H1 (cell line): Measurements from ENCODE around the gene APMAP. TPM values are rescaled to one million over a fixed set of nuclear protein-coding genes. Genes with fewer than 3 reads are reported as not detected.

Experiments used
- ATF3 ChIP-seq: IDR thresholded peaks from 2 replicates; pipeline ENCODE4 v1.6.1; 2011; ENCODE audit warnings: low read depth, mild to moderate bottlenecking, low read length; ENCODE audit not compliant: insufficient read depth
- CEBPB ChIP-seq: IDR thresholded peaks from 2 replicates; pipeline ENCODE4 v1.6.1; 2012; ENCODE audit warnings: low read depth, low read length
- CHD2 ChIP-seq: IDR thresholded peaks from 2 replicates; pipeline ENCODE4 v1.6.1; 2012; ENCODE audit warnings: low read length, improper control_type of control experiment
- CHD7 ChIP-seq: fragments of 300-600 bp; sonication (generic); IDR thresholded peaks from 2 replicates; pipeline ENCODE4 v1.7.1; 2012; ENCODE audit warnings: low read length, moderate library complexity, mild to moderate bottlenecking, inconsistent platforms; ENCODE audit not compliant: insufficient replicate concordance
- CTBP2 ChIP-seq: IDR thresholded peaks from 2 replicates; pipeline ENCODE4 v1.7.0; 2011; ENCODE audit warnings: borderline replicate concordance, mild to moderate bottlenecking, moderate library complexity, mixed read lengths, low read length; ENCODE audit not compliant: insufficient read depth, insufficient read length
- JUND ChIP-seq: IDR thresholded peaks from 2 replicates; pipeline ENCODE4 v1.6.1; 2011; ENCODE audit warnings: mild to moderate bottlenecking, improper control_type of control experiment, low read length
- POLR2A ChIP-seq, 2 experiments: IDR thresholded peaks; 1 replicate in 1 of 2; 2 replicates in 1 of 2; pipeline ENCODE4 v1.6.1; 2011; ENCODE audit warnings: low read depth in 2 of 2, low read length in 2 of 2, mild to moderate bottlenecking in 2 of 2; ENCODE audit errors: control extremely low read depth in 1 of 2
- SP2 ChIP-seq: IDR thresholded peaks from 2 replicates; pipeline ENCODE4 v1.6.1; 2012; ENCODE audit warnings: mild to moderate bottlenecking, low read length, inconsistent platforms
- TBP ChIP-seq: IDR thresholded peaks from 2 replicates; pipeline ENCODE4 v1.6.1; 2011; ENCODE audit warnings: low read depth, low read length, improper control_type of control experiment
- polyA plus RNA-seq, 7 experiments: library from polyadenylated mRNA; depleted of rRNA in 3 of 7; stranded (reverse) in 5 of 7; unstranded in 2 of 7; fragments of >200 nt in 5 of 7; fragments of 200-250 nt in 2 of 7; gene quantifications; 1 replicate in 5 of 7; 2 replicates in 1 of 7; 4 replicates in 1 of 7; pipeline versions ENCODE4 v1.2.1 to v1.2.3, GENCODE V29; 2011 to 2013; ENCODE audit warnings: missing spikeins in 2 of 7, mixed read lengths in 2 of 7
- total RNA-seq: library from RNA; stranded (reverse); fragmentation: NEBNext Ultra II Directional; extraction: Animal tissue kit (Norgen Biotek cat#: 25700); gene quantifications from 2 replicates; pipeline ENCODE4 v1.2.1, GENCODE V29; 2021

Gene APMAP
- total and polyA plus RNA-seq, 2 of the 8 experiments (the other 6 are each of a cell fraction or from before 2014, with no cell fraction given): 31.3 to 66.0 TPM

GRCh38 chr20:24961384-24962181, 31.0 kb downstream of the APMAP start (continued):
- TF ChIP-seq CHD7 (no peak), CHD2 (no peak), CEBPB (no peak), SP2 (no peak), TBP (no peak), ATF3 (no peak), CTBP2 (no peak), JUND (no peak), POLR2A (IDR thresholded peaks at IDR 0.05; ENCODE audit: control extremely low read depth in 1 of 2, low read depth in 2 of 2, low read length in 2 of 2) (no peak)
- TF ChIP-seq, all 59 proteins: peak for 0
